ENCODE data around the gene TMEM40.
A peak's percentile ranks its signal among the peaks of the same experiment; 100 is the strongest.
"Not testable (repeated sequence)": the region's sequence is repeated elsewhere in the genome, so short reads cannot be mapped to it uniquely, and the experiment has no call there.

The TMEM40 gene

DNA sequence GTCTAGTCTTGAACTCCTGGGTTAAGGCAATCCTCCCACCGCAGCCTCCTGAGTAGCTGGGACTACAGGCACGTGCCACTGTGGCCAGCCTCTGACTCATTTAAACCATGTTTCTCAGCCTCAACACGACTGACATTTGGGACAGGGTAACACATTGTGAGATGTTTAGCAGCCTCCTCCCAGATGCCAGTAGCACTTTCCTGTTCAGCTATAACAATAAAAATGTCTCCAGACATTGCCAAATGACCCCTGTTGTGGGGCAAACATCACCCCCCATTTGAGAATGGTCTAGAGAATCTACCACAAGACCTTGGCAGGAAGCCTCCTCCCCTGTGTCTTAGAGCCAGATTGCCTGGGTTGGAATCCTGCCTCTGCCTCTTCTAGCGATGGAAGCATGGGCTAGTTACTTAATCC, 8.4 kb downstream of the TMEM40 start:
- DNase-seq (ENCODE audit: low read depth), result peak; percentile 4

DNA sequence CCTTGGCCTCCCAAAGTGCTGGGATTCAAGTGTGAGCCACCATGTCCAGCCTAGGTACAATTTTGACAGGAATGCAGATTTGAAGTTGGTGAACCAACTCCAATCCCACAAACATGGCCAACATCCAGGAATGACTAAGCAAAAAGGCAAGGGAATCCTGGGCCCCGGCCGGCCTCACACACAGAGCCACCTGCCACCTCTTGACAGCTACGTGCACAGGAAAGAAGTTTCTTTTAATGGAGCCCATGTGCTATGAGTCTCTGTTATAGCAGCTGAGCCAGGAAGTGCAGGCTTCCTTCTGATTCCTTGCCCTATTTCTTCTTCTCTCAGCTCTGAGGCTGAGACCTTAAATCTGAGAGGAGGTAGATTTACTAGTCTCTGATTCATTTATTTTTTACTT, 8.8 kb downstream of the TMEM40 start:
- no peak for DNase-seq (ENCODE audit: low read depth)

- DNase-seq (ENCODE audit: low read depth), result no peak
Observed at GRCh38 chr3:12748477-12748876, 10.6 kb downstream of the TMEM40 start.

GRCh38 chr3:12746419-12746818, 12.6 kb downstream of the TMEM40 start:
- DNase-seq (ENCODE audit: low read depth), result no peak

DNA sequence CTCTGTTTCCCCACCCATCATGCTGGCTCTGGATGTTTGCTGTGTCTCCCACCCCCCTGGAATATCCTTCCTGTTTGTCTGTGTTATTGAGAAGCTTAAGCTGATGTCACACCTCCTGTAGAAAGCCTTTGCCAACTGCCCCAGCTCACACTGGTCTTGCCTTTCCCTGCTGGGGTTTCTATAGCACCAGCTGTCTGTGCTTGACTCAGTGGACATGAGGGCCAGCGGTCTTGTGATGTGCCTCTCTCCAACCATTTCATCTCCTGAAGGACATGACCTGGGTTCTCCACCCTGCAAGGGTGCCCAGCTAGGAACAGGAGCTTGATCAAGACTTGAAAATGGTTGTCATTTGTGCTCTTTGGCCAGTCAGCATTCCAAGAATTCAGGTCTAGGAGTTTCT, 14.7 kb downstream of the TMEM40 start:
- DNase-seq (ENCODE audit: low read depth), result no peak

- DNase-seq (ENCODE audit: low read depth), result no peak
Observed at GRCh38 chr3:12743583-12743982, 15.5 kb downstream of the TMEM40 start.

DNA sequence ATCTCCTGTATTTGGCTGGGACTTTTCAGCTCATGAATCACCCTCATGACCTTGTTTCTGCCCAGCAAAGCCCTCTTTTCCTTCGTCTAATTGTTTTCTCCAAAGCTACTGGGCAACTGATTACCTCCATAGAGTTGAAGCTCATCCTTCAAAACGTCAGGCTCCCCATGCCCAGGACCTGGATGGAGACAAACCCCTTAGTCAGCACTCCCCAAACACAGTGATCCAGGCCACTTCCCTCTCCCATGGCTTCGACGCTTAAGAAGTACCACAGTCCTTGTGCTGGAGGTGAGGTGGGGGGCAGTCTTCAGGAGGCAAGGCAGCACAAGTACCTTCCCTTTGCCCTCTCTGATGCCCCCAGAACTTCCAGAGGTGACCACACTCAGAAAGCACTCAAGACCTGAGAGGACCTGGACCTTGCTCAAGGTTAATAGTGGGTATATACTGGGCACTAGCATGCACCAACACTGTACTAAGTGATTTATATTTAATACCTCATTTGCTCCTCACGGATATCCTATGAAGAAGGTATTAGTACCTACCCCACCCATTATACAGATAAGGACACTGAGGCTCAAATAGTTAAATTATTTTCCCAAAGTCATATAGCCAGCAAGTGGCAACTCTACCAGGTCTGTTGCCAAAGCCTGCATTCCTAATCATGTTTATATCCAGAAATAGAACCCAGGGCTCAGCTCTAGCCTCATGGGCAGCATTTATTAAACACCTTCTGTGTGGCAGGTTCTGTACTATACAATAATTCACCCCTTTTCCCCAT, 16.5 kb downstream of the TMEM40 start:
- no peak for DNase-seq (ENCODE audit: low read depth)

GRCh38 chr3:12741209-12741608, 17.9 kb downstream of the TMEM40 start:
- DNase-seq (ENCODE audit: low read depth), result no peak

GRCh38 chr3:12737833-12738232, 21.2 kb downstream of the TMEM40 start:
- no peak for DNase-seq (ENCODE audit: low read depth)

GRCh38 chr3:12737319-12737718, 21.7 kb downstream of the TMEM40 start:
- DNase-seq (ENCODE audit: low read depth), result no peak

GRCh38 chr3:12734960-12735359, 24.1 kb downstream of the TMEM40 start:
- no peak for DNase-seq (ENCODE audit: low read depth)

- no peak for DNase-seq (ENCODE audit: low read depth)
Observed at GRCh38 chr3:12733566-12733965, 25.5 kb downstream of the TMEM40 start.

GRCh38 chr3:12730506-12731242, 28.4 kb downstream of the TMEM40 start:
- DNase-seq (ENCODE audit: low read depth), result no peak

DNA sequence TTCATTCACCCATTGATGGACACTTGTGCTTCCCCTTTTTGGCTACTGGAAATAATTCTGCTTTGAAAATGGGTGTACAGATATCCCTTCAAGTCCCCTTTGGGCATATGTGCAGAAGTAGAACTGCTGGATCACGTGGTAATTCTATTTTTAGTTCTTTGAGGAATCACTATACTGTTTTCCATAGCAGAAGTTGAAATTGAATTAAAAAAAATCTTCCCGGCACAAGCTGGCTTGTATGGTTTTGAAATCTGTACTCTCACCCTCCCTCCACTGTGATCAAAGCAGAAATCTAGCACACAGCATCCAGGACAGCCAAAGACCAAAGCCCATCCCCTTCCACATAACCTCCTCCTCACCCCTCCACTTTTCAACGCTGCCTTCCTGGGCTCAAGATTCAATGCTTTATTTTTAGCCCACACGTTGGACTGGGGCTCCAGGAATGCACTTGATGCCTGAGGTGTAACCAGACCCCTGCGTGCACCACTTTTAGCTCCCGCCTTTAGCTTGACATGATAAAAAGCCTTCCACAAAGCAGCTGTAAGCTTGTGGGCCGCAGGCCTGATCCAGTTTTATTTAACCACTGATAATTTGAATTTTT, 29.9 kb downstream of the TMEM40 start:
- no peak for DNase-seq (ENCODE audit: low read depth)

DNA sequence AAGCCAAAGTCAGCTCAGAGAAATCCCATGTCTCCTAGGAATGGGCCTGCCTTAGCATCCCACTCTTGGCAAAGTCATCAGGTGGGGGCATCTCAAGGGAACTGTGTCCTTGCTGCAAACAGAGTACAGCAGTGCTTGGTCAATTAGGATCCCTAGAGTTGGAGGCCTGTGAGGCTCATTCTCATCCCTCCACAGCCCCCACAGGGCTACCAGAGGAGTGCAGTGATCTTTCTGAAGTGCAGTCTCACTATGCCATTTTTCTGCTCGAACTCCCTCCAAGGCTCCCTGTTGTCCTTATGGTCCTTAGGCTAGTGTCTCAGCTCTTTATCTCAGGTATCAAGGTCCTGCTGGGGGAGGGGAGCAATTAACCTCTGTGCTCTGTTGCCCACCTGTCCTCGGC, 31.1 kb downstream of the TMEM40 start:
- no peak for DNase-seq (ENCODE audit: low read depth)

DNA sequence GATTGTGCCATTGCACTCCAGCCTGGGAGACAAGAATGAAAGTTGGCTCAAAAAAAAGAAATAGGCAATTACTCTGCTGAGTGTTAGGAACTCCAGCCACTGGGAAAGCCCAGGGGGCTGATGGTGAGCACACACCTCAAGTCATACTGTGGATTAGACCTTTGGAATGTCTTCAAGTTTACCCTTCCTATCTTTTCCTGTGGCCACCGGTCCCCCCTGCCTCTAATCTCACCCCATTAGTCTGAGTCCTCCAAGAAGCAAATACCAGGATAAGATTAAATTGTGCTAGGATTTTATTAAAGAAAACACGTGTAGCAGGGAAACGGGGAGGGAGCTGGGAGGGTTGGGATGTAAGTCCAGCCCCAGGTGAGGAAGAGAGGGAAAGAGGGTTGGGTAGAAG, 31.6 kb downstream of the TMEM40 start:
- DNase-seq (ENCODE audit: low read depth), result no peak

GRCh38 chr3:12725436-12725835, 33.6 kb downstream of the TMEM40 start:
- DNase-seq (ENCODE audit: low read depth), result no peak

DNA sequence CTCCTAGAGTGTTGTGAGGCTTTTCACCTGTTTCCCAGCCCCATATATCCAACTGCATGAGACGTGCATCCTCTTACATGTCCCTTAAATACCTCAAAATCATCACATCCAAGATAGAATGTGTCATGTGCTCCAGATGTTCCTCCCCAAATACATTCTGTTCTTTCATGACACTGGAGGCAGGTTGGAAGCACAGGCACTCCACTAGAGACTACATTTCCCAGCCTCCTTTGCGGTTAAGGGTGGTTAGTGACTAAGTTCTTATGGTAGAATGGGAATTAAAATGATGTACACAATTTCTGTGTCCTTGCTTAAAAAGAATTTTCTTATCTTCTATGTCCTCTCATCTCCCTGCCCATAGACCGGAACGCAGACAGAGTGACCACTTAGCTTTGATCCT, 34.3 kb downstream of the TMEM40 start:
- DNase-seq (ENCODE audit: low read depth), result no peak

- not testable (repeated sequence) for DNase-seq (ENCODE audit: low read depth)
Observed at GRCh38 chr3:12723362-12723761, 35.7 kb downstream of the TMEM40 start.

DNA sequence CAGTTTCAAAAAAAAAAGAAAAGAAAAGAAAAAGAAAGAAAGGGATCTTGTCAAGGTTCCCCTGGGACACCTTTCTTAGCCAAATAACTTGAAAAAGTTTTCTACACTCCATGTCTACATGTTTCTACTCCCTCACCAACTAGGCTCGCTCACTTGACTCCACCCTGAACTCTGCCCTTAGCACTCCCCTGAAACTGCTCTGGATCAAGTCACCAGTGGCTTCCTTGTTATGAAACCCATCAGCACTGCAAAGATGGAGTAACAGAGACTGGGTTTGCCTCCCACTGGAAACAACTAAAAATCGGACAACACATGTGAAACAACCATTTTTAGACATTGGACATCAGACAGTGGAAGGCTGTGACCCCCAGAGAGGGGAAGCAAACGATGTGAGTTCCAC, 36.8 kb downstream of the TMEM40 start:
- DNase-seq (ENCODE audit: low read depth), result no peak

GRCh38 chr3:12719984-12720898, 38.8 kb downstream of the TMEM40 start:
- peak; percentile 44 for DNase-seq (ENCODE audit: low read depth)

DNA sequence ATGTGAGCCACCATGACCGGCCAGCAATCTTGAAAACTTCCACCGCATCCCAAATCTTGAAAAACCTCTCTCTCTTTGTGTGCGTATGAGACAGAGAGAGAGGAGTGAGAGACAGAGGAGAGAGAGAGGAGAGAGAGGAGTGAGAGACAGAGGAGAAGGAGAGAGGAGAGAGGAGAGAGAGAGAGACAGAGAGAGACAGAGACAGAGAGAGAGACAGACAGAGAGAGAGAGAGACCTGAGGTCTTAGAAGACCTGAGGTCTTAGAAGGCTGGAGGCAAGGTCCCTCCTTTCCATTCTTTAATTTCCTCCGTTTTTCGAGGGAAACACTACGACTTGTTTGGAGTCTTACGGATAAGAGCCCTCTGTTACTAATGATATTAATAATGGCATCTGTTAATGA, 39.5 kb downstream of the TMEM40 start:
- no peak for DNase-seq (ENCODE audit: low read depth)

Measured in activated T-helper 9 cell treated with anti-CD3 and anti-CD28 coated beads, Interleukin-2, amount 50 U/mL, for 16 hours (primary cell).